GM10248 (cell line): ENCODE measurements around the gene COBL.

ENCODE experiments used
- CTCF ChIA-PET: fragments of 300-600 bp; sonication (Branson Sonifier 250); formaldehyde crosslinking; extraction: SDS; loops from one replicate; lab custom pipeline; 2021; ENCODE audit warnings: antibody characterized with exemption; lab: Yijun Ruan, JAX
- POLR2A ChIA-PET: fragments of 350-650 bp; sonication (Branson Sonifier 250); formaldehyde crosslinking; extraction: SDS; loops from one replicate; lab custom pipeline; 2020; ENCODE audit warnings: antibody characterized with exemption; lab: Yijun Ruan, JAX
- DNase-seq: peaks from one replicate; pipeline ENCODE4 v3.0.0; 2012; ENCODE audit errors: extremely low spot score
- CTCF ChIP-seq: IDR thresholded peaks from 2 replicates; pipeline ENCODE4 v1.5.1; 2012; ENCODE audit warnings: mild to moderate bottlenecking, low read depth; ENCODE audit errors: extremely low read depth, missing control alignments, control extremely low read depth

COBL gene

GRCh38 chr7:51299391-51300133 lies 17.0 kb downstream of the COBL start:
- DNase-seq: no peak
- ChIA-PET CTCF (no interaction called here), POLR2A (no interaction called here)
- TF ChIP-seq CTCF: no peak

GRCh38 chr7:51298912-51299311 lies 17.7 kb downstream of the COBL start:
- no peak for DNase-seq
- ChIA-PET POLR2A (no interaction called here), CTCF (interaction anchor here (0.9 kb wide), 1 partner anchor 21 kb away, joined by 3 read pairs; no protein-coding TSS in a partner anchor)
- no peak for TF ChIP-seq CTCF

GRCh38 chr7:51297986-51298385 lies 18.6 kb downstream of the COBL start:
- POLR2A ChIA-PET: no interaction called here
- CTCF ChIA-PET: interaction anchor here (0.9 kb wide), 1 partner anchor 22 kb away, joined by 3 read pairs; no protein-coding TSS in a partner anchor
- TF ChIP-seq CTCF: no peak
- no peak for DNase-seq

- no peak for TF ChIP-seq CTCF
- DNase-seq: no peak
- ChIA-PET CTCF (interaction anchor here (1.1 kb wide), 1 partner anchor 18 kb away, joined by 3 read pairs; no protein-coding TSS in a partner anchor), POLR2A (no interaction called here)
Measured at GRCh38 chr7:51295440-51296245, 21.0 kb downstream of the COBL start.

GRCh38 chr7:51292596-51292995 lies 24.0 kb downstream of the COBL start:
- CTCF ChIA-PET: no interaction called here
- no peak for TF ChIP-seq CTCF
- no peak for DNase-seq
- POLR2A ChIA-PET: no interaction called here

GRCh38 chr7:51290702-51291540 lies 25.7 kb downstream of the COBL start:
- POLR2A ChIA-PET: no interaction called here
- no peak for TF ChIP-seq CTCF
- no peak for DNase-seq
- CTCF ChIA-PET: no interaction called here
